Measurements from ENCODE around the gene CALCOCO1. TPM values are rescaled to one million over a fixed set of nuclear protein-coding genes. Genes with fewer than 3 reads are reported as not detected.

Gene CALCOCO1, protein sequence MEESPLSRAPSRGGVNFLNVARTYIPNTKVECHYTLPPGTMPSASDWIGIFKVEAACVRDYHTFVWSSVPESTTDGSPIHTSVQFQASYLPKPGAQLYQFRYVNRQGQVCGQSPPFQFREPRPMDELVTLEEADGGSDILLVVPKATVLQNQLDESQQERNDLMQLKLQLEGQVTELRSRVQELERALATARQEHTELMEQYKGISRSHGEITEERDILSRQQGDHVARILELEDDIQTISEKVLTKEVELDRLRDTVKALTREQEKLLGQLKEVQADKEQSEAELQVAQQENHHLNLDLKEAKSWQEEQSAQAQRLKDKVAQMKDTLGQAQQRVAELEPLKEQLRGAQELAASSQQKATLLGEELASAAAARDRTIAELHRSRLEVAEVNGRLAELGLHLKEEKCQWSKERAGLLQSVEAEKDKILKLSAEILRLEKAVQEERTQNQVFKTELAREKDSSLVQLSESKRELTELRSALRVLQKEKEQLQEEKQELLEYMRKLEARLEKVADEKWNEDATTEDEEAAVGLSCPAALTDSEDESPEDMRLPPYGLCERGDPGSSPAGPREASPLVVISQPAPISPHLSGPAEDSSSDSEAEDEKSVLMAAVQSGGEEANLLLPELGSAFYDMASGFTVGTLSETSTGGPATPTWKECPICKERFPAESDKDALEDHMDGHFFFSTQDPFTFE
- total RNA-seq: 32.6 and 45.5 TPM in 2 replicates

DNA sequence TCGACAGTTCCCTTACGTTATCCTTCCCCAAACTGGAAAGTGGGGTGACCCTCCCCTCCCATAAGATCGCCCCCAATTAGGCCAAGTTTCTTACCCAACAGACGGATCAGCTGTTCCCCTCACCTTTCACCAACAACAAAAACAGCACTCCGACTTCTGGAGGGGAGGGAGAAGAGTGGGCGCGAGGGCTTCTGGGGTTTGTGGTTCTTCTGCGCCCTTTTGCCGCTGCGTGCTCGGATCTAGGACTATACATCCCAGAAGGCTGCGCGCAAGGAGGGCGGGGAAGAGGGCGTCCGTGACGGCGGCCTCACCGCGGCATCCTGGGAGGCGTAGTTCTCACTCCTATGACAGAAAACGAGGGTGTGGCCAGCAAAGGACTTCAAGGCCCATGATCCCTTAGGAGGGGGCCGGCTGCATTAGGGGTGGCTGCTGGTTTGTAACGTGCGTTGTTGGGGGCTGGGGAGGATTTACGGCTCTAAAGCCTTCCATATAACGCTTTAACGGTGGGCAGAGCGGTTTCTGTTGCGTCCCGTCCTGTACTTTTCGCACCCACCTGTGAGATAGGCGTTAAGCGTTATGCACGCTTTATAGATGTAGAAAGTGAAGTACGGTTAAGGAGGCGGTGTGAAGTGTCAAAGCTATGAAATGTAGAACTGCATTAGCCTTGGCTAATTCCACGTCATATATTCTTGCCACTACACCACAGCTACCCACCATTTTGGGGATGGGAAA is at the start of gene CALCOCO1:
TSS of gene CALCOCO1 (minus strand) at position 143 of the 732 bp plus-strand sequence. CDS start 2,210 bp downstream, outside the sequence.

DNA sequence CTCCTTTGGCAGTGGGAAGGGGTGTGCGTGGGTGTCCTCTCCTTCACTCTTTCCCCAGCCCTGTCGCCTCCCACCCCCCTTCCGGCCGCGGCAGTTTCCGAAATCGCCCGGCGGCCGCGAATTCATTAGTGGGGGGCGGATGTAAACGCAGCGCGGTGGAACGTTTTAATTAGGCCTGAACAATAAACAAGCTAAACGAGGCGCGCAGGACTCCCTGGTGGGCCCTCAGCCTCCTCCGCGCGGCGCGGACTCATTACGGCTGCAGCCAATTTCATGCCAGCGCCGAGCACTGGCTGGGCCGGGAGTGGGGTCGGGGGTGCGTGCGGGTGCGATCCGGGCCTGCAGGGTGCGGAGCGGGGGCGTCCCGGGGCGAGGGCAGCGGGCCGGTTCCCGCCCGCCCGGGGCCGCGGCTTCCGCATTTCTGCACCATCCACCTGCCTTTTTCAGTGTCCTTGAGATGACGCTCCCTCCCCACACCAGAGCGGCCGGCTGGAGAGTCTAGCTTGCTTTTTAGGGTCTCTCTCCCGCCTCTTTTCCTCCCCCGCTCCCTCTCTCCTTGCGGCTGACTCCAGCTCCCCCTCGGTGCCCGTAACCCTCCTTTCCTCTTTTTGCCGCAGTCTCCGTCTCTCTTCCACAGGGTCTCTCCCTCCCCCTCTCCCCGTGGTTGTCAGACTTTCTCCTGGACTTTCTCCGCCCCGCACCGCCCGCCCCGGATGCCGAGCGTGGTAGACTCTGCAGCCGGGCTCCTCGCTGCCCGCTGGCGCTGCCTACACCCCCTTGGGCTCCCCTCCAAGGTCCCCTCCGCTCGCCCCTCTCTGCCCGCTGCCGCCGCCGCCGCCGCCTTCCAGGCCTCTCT is 24.3 kb upstream of the CALCOCO1 start, which contains the start of gene CISTR:
TSS of gene CISTR (minus strand) at position 644 of the 856 bp plus-strand sequence.

DNA sequence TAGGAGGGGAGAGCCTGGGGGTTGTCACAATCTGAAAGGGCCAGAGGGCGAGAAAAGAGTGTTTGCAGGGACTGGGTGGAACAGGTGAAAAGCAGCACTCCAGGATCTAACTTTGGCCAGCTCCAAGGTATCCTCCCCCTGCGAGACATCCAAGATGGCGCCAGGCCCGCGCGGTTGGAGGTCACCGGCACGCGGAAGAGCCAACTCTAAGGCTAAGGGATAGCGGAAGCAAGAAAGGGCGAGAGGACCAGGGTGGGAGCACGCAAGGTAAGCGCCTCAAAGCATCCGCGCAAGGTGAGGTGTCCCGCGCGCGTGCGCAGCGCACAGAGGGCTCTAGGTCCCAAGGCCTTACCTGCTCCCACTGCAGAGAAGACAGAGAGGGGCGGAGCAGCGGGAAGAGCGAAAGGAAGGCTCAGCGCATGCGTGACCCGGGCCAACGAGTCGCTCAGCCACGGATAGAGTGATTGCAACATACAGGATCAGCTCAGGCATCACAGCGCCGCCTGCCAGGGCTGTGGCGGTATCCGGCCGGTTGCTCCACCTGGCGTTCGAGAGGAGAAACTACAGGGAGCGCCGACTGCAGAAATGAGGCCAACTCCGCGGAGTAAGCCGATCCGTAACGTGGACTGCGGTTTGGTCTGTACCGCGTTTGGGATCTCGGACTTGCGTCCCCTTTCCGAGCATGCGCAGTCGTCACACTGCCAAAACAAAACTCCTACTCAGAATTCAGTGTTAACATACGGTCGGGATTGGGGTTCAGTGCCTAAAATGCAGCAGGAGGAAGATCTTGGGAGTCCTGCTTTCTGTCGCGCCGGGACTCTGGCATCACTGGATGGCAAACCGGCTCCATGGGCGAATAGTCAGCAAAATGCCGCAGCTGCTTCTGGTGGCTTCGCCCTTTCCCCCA is 51.3 kb downstream of the CALCOCO1 start, which contains the start of gene ATP5MC2:
TSS of gene ATP5MC2 (minus strand) at position 383 of the 907 bp plus-strand sequence. CDS start 3,469 bp downstream, outside the sequence.

Other genes with a start within 250 kb of the CALCOCO1 start
- gene MAP3K12, start 228.0 kb downstream of the CALCOCO1 start, total RNA-seq: 5.8 and 6.9 TPM in 2 replicates
- 43.9 and 45.5 TPM in 2 replicates for gene TARBP2, start 226.2 kb downstream of the CALCOCO1 start, total RNA-seq
- not detected in 2 replicates for gene NPFF, start 220.0 kb downstream of the CALCOCO1 start, total RNA-seq
- gene ATF7, start 101.1 kb downstream of the CALCOCO1 start, total RNA-seq: 16.0 and 18.7 TPM in 2 replicates
- gene ATP5MC2, start 51.4 kb downstream of the CALCOCO1 start, total RNA-seq: 426 and 518 TPM in 2 replicates
- not detected in 2 replicates for gene CISTR, start 24.5 kb upstream of the CALCOCO1 start, total RNA-seq
- gene HOXC13, start 211.4 kb upstream of the CALCOCO1 start, total RNA-seq: not detected in 2 replicates
- not detected in 2 replicates for gene HOXC12, start 227.5 kb upstream of the CALCOCO1 start, total RNA-seq
- not detected in 2 replicates for gene HOXC11, start 245.7 kb upstream of the CALCOCO1 start, total RNA-seq
- not detected in 2 replicates for gene HOTAIR, start 247.5 kb upstream of the CALCOCO1 start, total RNA-seq